Astrocyte of the cerebellum (primary cell): ENCODE data around the gene SLC16A11.

Experiments
- DNase-seq: peaks from one replicate; pipeline ENCODE4 v3.0.0-alpha.2; 2011; ENCODE audit warnings: low read depth
- H3K4me3 ChIP-seq: 2 replicates; pipeline ENCODE4 v1.5.1; 2011; ENCODE audit warnings: mild to moderate bottlenecking, low read depth, low read length, moderate library complexity
- CTCF ChIP-seq: IDR thresholded peaks from 2 replicates; pipeline ENCODE4 v1.5.1; 2012; ENCODE audit warnings: low read length, low read depth, moderate library complexity, mild to moderate bottlenecking; ENCODE audit errors: missing control alignments
- in situ Hi-C: cut with HindIII; loops from 2 replicates; pipeline ENCODE4 v1.10.0; 2017; ENCODE audit warnings: low sequenced_read_pairs

SLC16A11 gene

DNA sequence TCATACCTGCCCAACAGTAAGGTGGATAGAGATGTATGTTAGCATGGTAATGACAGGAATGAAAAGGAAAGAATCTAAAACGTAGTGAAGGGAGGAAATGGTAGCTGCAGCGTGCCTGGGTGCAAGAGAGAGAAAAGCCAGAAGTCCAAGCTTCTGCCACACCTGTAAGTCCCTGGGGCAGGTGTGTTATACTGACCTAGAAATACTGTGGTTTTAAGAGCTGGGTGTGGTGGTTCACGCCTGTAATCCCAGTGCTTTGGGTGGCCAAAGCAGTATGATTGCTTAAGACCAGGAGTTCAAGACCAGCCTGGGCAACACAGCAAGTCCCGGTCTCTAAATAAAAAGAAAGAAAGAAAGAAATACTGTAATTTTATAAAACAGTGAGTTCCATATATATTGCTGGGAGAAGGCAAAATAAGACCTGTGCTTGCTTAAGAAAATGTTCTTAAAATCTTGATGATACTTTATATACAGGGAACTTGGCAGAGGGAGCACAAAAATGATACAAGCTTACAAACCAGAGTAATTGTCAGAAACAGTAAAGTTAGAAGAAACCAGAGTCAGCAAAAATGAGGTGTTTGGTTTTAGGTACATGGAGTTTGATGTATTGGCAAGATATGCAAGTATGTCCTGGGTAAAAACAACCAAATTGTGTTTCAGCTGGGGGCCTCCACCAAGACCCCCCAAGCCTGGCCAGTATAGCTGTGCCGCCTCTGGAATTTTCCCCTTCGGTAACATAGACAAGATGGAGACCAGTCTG, 41.4 kb downstream of the SLC16A11 start:
- H3K4me3 ChIP-seq = no peak overlapping the region
- DNase-seq = no peak
- in situ Hi-C loops = no loop called here
- no peak for TF ChIP-seq CTCF

GRCh38 chr17:7001318-7001961, 42.5 kb downstream of the SLC16A11 start:
- TF ChIP-seq CTCF = peak; percentile 75
- in situ Hi-C loops = no loop called here
- no peak overlapping the region for H3K4me3 ChIP-seq
- DNase-seq = no peak

DNA sequence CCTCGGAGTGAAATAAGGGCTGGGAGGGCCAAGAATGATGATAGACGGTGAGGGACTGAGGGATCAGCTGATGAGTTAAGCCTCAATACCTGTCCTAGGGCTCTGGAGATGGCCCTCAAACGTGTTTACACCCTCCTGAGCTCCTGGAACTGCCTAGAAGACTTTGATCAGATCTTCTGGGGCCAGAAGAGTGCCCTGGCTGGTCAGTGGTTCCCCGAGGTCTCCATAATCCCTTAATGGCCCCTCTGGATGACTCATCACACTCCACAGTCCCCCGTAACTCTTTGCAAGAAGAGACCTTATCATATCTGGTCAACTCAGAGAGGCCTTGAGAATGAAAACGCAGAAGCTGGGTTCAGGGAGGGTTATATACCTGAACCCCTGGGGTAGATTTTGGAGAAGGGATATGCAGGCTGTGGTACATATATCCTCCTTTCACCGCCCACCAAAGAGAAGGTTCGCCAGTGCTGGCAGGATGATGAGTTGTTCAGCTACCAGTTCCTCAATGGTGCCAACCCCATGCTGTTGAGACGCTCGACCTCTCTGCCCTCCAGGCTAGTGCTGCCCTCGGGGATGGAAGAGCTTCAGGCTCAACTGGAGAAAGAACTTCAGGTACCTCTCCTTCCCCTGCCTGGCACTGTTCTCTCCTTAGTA, 44.9 kb downstream of the SLC16A11 start:
- in situ Hi-C loops = loop anchor here (10.0 kb wide), 1 partner anchor 84 kb away; no protein-coding TSS in a partner anchor
- no peak for DNase-seq
- TF ChIP-seq CTCF = no peak
- H3K4me3 ChIP-seq = no peak overlapping the region

DNA sequence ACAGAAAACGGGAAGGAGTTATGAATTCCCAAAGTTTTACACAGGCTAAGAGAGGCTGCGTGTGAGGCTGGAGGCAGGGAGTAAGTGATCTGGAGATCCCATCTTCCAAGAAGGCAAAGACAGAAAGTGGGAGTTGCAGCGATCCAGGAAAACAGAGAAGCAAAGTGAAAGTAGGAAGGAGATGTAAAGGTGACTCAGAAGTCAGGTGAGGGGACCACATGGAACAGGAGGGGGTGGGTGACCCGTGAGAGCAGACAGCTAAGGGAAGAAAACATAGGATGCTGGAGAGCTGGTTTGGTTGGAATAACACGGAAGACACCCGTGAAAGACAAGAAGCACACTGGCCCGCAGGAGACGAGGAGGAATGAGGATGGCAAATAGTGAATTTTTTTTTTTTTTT, 46.7 kb downstream of the SLC16A11 start:
- no peak for DNase-seq
- no peak overlapping the region for H3K4me3 ChIP-seq
- no peak for TF ChIP-seq CTCF
- in situ Hi-C loops = loop anchor here (10.0 kb wide), 1 partner anchor 82 kb away; no protein-coding TSS in a partner anchor

DNA sequence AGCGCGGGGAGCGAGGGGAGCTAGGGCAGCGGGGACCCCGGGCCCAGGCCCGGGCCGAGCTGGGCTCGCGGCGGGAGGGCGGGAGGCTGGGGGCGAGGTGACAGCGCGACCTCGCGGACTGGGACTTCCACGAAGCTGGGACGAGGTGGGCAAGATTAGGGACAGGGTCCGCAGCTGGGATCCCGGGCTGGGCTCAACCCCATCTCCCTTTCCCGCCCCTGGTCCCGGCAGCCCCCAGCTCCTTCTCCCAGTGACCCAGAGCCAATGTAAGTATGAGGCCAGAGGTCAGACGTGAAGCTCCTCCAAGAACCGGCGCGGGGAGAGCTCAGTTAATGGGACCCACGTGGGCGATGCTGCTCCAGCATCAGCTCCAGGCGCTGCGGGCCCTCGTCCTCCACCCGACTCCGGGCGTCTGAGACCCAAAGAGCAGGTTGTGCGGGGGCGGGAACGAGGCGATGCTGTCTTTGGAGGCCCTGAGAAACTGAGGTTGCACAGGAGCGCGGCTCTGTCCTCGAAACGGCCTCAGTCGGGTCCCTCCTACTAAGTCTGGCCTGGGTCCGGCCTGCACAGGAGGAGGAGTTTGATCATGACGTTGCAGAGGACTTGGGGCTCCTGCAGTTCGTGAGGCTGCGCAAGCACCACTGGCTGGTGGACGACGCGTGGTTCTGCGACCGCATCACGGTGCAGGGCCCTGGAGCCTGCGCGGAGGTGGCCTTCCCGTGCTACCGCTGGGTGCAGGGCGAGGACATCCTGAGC, 47.5 kb downstream of the SLC16A11 start:
- no peak for TF ChIP-seq CTCF
- no peak overlapping the region for H3K4me3 ChIP-seq
- in situ Hi-C loops = loop anchor here (10.0 kb wide), 1 partner anchor 82 kb away; no protein-coding TSS in a partner anchor
- no peak for DNase-seq
